Head of caudate nucleus (tissue), 42 donors: ENCODE data around the gene NOP56.

Experiments
- DNase-seq, 42 donors: peaks; one replicate each; pipeline versions ENCODE4 v3.0.0 to v3.0.0-alpha.2; 2020 to 2021; ENCODE audit warnings: mixed read lengths in 7 of 42
- intact Hi-C: fragments of 100-400 bp; cut with DNase I; formaldehyde crosslinking; loops from one replicate; pipeline ENCODE4 v1.15.0; 2022

NOP56 gene

DNA sequence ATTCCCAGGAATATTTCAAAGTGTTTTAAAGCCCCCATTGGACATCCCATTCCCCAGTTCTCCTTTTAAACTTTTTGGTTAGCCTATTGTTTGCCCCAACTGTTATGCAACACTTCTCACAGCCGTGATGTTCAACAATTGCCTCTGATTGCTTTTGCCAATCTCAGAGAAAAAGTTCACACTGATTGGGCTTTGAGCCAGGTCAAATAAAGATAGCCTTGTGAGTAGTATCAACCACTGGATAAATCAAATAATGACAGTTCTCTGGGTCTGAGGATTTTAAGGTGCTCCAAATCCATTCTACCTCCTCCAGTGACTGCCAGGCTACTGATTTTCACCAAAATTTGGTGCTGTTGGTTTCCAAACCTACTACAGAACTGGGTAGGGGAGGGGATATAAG is 19.1 kb upstream of the NOP56 start:
- no peak for DNase-seq
- intact Hi-C loops, result no loop called here

DNA sequence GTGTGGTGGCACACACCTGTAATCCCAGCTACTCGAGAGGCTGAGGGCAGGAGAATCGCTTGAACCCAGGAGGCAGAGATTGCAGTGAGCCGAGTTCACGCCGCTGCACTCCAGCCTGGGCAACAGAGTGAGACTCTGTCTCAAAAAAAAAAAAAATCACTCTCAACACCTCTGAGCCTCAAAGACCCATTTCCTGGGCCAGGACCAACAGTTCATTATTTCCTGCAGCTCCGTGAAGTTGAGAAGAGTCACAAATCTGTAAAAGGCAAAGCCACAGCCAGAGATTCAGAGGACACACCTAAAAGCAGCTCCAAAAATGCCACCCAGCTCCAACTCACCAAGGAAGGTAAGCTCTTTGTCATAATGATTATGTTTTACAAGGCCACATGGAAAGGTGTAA is 15.2 kb upstream of the NOP56 start:
- DNase-seq, result no peak
- intact Hi-C loops, result no loop called here

DNA sequence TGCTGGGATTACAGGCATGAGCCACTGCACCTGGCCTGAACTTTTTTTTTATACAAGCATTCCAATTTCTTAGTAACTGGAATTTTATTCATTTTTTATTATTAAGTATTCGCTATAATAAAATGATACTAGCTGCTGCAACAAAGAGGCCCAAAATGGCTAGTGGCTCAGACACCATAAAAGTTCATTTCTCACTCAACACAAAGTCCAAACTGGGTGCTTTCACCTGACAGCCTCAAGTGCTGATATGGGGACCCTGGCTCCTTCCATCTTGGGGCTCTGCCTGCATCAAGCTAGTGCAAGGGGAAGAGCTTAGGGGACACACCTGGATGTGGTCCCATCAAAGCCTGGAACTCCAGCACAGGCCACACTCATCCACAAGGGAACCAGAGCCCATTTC is 12.2 kb upstream of the NOP56 start:
- no peak for DNase-seq
- intact Hi-C loops, result no loop called here

DNA sequence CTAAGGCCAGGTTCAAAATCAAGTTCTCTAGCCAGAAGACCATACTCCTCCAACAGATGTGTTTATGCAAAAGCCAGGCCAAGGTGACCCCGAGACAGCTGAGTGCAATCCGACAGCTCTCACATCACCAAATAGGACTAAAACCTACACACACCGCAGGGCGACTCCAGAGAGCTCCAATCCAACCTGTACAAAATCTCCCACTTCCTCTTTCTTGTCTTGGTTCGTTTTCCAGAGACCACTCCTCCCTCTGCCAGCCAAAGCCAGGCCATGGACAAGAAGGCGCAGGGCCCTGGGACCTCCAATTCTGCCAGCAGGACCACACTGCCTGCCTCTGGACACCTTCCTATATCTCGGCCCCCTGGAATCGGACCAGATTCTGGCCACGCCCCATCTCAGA is 11.5 kb upstream of the NOP56 start:
- intact Hi-C loops, result no loop called here

DNA sequence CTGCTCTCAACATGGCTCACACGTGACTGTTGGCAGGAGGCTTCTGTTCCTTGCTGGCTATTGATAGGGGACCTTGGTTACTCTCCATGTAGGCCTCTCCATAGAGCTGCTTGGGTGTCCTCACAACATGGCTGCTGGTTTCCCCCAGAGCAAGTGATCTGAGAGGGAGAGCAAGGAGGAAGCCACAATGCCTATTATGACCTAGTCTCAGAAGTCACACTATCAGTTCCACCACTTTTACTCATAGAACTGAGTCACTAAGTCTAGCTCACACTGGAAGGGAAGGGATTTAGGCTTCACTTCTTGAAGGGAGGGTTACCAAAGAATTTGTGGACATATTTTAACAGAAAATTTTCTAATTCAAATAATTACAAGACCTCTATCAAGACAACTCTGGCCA is 8.7 kb upstream of the NOP56 start:
- DNase-seq, result no peak
- intact Hi-C loops, result no loop called here

More for the DNA sequence above, 11.5 kb upstream of the NOP56 start:
- no peak for DNase-seq

DNA sequence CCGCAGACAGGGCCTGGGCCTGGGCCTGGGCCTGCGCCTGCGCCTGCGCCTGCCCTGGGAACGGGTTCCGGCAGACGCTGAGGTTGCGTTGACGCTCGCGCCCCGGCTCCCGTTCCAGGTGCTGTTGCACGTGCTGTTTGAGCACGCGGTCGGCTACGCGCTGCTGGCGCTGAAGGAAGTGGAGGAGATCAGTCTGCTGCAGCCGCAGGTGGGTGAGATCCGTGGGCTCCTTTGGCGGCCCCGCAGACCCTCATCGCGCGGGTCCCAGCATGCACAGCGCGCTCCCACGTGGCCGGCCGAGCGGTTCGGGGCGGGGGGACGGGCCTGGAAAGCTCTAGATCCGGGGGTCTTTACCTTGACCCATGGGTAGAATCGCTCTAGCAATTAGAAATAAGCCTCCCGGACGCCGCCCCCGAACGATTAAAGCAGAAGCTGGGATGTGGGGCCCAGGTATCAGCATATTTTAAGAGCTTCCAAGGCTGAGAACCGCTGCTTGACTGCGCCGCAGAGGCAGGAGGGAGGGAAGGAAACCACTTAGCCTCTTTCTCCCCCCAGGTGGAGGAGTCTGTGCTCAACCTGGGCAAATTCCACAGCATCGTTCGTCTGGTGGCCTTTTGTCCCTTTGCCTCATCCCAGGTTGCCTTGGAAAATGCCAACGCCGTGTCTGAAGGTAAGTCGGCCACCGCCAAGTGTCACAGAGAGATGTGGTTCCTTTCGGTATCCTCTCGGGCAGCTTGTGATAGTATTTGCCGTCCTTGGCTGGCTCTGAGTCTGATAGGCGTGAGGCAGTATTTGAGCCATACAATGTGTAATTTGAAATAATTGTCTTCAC is 508 bp downstream of the NOP56 start:
- intact Hi-C loops, result loop anchor here (5.0 kb wide), 1 partner anchor 126 kb away; no protein-coding TSS in a partner anchor
- DNase-seq, result peak in 38 of 42 donors; percentile 22 to 87 (median 72)

DNA sequence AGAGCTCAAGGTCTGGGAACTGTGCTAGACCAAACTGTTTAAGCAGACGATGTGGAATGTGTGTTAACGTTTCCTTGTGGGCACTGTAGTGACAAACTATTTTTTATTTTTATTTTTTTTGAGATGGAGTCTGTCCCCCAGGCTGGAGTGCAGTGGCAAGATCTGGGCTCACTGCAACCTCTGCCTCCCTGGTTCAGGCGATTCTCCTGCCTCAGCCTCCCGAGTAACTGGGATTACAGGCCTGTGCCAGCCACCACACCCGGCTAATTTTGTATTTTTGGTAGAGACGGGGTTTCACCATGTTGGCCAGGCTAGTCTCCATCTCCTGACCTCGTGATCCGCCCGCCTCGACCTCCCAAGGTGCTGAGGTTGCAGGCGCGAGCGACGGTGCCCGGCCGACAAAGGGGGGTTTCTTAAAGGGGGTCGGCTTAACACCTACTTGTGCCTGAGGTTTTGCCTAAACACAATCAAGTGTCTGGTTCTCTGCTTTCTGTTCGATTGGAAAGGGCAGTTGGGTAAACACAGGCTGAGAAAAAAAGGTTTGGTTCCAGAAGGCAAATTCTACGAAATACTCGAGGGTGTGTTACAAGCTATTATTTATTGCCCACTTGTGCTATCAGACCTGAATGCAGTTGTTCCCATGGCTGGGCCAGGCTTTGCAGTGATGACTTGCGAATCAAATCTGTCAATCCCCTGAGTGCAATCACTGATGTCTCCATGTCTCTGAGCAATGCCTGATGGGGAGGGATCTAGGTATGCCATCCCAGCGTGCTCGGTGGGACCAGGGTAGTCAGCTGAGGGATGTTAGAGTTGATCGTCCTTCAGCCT is 1.3 kb downstream of the NOP56 start:
- intact Hi-C loops, result loop anchor here (5.0 kb wide), 1 partner anchor 126 kb away; no protein-coding TSS in a partner anchor
- no peak for DNase-seq

DNA sequence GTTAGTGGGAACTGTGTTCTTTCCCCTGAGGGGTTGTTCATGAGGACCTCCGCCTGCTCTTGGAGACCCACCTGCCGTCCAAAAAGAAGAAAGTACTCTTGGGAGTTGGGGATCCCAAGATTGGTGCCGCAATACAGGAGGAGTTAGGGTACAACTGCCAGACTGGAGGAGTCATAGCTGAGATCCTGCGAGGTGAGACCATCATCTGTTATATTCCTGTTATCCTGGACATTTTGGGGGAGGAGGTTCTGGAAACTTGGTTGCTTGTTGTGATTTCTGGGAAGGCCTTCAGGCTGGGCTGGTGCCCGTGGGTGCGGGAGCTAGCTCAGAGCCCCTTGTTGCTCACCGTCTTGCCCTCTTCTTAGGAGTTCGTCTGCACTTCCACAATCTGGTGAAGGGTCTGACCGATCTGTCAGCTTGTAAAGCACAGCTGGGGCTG is 2.0 kb downstream of the NOP56 start:
- intact Hi-C loops, result loop anchor here (5.0 kb wide), 1 partner anchor 127 kb away; no protein-coding TSS in a partner anchor

DNA sequence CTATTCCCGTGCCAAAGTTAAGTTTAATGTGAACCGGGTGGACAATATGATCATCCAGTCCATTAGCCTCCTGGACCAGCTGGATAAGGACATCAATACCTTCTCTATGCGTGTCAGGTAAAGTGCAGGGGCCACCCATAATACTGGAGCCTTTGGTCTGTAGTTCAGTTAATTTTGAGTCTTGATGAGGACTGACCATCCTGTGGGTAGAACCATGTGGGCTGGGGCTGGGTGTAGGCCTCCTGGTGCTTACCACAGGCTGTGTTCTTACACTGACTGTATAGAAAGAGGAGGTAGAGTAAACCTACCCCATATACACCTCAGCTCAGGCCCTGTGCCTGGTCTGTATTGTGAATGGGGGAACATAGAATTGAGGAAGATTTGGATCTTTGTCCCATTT is 2.4 kb downstream of the NOP56 start:
- intact Hi-C loops, result loop anchor here (5.0 kb wide), 1 partner anchor 128 kb away; no protein-coding TSS in a partner anchor
- no peak for DNase-seq

More for the DNA sequence above, 2.0 kb downstream of the NOP56 start:
- DNase-seq, result no peak

DNA sequence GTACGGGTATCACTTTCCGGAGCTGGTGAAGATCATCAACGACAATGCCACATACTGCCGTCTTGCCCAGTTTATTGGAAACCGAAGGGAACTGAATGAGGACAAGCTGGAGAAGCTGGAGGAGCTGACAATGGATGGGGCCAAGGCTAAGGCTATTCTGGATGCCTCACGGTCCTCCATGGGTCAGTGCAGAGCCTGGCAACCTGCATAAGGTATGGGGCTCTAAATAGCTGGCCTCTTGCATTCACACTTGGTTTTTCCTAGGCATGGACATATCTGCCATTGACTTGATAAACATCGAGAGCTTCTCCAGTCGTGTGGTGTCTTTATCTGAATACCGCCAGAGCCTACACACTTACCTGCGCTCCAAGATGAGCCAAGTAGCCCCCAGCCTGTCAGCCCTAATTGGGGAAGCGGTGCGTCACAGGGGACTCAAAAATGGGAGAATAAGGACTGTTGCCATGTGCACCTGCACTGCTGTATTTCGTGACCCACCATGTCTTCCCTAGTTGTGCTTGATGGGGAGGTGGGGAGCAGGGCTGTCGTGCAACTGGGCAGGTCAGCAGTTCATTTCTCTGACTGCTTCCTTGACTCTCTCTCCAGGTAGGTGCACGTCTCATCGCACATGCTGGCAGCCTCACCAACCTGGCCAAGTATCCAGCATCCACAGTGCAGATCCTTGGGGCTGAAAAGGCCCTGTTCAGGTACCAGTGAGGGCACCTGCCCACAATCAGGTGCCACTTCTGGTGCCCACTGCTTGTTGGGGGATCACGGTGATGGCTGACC is 3.1 kb downstream of the NOP56 start:
- intact Hi-C loops, result no loop called here
- no peak for DNase-seq

DNA sequence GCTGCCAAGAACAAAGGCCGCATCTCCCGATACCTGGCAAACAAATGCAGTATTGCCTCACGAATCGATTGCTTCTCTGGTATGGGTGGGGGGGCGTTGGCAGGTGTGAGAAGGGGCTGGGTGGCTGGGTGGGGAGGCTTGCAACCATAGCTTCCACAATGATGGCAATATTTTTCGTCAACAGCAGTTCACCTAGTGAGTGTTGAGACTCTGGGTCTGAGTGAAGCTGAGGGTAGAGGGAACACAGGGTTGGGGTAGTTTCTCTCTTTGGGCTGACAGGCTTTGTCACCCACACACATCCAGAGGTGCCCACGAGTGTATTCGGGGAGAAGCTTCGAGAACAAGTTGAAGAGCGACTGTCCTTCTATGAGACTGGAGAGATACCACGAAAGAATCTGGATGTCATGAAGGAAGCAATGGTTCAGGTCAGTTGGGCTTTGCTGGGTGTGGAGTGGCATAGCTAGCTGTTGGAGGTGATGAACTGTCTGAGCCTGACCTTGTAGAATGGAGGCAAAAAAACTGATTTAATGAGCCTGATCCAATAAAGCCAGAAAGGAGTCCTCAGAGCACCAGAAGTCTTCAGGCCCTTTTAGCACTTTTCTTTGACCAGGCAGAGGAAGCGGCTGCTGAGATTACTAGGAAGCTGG is 4.2 kb downstream of the NOP56 start:
- no peak for DNase-seq
- intact Hi-C loops, result no loop called here

DNA sequence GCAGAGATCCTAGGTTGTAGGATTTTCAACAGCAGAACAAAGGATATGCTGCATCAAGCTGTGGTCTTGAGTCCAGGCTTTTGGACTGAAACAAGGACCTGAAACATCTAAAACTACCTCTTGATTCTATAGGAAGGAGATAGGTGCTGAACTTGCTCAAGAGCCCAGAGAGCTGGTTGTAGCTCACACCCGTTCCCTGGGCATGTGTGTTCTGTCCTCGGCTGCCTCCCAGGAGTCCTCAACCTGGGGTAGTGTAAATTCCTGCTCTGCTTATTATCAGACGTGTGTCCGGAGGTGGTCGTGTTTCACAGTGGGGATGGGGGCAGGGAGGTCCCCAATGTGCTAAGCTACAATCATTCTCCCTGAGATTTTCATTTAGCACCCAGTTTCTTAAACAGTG is 4.8 kb downstream of the NOP56 start:
- DNase-seq, result no peak
- intact Hi-C loops, result no loop called here

DNA sequence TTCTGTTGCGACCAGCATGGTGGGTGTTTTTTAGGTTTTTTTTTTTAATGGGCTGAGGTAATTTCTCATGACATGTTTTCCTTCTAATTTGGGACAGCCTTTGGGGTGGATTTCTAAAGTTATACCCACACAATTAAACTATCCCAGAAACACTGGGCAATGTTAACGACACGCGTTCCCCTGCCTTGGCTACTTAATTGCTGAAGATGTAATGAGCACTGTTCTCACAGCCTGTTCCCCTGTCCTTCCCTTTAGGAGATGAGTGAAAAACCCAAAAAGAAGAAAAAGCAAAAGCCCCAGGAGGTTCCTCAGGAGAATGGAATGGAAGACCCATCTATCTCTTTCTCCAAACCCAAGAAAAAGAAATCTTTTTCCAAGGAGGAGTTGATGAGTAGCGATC is 5.2 kb downstream of the NOP56 start:
- no peak for DNase-seq
- intact Hi-C loops, result no loop called here

DNA sequence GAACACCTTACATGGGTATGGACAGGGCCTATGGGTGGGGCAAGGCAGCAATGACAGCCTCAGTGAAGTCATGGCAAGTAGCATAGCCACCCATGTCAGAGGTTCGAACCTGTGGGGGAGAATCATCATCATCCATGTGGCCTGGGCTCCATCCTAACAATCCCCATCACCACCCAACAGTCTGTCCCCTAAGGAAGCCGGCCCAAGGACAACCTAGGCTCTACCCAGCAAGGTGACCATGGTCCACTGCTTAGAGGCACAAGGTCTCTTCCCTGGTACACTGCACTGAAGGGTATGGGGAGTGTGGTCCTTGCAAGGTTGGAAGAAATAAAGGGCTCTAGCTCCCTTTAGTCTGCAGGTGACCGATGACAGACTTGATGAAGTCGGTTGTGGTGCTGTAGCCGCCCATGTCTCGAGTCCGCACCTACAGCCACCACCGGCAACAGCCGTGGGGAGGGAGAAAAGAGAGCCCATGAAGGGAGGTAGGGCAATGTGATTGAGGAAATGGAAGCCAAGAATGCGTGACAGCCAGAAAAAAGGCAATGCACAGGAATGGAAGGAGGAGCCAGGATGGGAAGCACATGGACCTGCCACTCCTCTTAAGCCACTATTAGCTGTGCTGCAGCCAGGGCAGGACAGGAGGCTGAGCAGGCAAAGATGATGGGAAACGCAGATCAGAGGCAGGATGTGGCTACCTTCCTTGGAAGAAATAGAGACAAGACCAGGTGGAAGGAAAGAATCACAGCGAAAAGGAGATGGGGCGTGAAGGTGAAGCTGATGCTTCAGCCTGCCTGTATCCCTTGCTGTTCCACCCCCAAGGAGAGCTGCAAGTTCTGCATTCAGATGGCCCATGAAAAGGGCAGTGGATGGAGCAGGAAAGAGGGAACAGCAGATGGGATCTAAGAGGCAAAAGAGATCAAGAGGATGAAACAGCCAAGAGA is 6.3 kb downstream of the NOP56 start:
- intact Hi-C loops, result no loop called here
- no peak for DNase-seq

DNA sequence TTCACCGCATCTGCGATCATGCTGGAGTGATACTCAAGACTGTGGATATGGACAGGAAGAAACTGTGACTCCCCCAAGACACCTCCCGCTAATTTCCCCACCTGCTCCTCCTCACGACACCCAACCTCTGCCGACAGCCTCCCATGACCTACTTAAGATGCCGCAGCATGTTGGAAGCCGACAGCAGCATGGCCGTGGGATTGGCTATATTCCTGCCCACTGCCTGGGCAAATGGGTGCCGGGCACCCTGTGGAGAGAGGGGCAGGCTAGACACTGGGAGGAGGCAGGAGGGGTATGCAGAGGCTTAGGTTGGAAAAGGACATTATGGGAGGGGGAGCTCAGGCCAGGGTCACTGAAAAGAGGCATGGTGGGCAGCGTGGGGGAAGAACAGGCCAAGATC is 7.1 kb downstream of the NOP56 start:
- peak in 1 of 42 donors; percentile 23 for DNase-seq
- intact Hi-C loops, result no loop called here

DNA sequence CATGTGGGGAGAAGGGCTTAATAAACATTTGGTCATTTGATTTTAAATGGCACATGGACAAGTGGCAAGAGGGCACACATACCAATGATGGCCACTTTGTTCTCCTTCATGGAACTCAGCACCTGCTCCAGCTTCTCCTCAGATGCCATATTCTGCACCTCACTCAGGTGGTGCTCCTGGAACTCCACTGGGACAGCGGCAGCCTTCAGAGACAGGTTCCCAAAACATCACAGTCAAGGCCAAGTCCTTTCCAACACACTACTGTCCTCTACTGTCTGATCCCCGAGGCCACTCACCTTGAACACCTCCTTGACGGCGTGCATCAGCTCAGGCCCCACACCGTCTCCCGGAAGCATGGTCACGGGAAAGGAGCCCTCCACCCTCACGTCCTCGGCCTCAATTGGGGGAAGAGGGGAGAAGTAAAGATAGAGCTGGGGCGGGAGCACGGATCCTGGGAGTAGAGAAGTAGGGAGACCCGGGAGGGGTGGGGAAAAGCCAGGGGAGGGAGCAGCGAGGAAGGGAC is 11.0 kb downstream of the NOP56 start:
- DNase-seq, result peak in 1 of 42 donors; percentile 34
- intact Hi-C loops, result no loop called here

DNA sequence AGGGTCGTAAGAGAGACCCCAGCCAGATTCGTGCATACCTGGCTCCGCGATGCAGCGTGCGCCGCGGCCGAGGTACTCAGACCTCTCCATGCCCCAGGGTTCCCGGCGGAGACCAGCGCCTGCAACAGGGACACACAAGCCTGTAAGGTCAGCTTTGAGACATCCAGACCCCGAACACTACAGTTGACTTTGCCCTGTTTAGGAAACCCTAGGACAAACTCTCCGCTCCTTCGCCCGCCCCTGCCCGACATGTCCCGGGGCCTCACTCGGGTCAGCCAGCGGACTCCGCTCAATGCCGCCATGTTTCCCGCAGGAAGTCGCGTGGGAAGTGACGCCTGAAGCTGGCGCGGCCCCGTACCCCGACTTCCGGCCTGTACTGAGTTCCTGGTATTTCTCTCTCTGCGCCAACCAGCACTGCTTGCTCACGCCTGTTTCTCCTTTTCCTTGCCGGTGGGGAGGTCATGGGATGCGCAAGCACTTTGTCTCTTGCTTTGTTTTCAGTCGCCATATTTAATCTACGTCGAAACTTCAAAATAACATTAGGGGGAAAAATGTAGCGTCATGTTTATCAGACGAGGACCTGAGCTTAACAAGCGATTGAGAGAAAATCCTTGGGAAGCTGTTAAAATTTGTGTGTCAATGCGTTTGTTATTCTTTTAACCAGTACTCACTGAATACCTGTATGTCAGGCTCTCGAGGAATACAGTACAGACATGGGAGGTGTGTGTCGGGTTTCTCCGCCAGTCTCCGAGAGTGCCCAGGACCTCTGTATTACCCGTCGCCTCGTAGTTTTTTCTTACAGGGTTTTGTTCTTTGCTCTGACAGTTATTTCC is 11.7 kb downstream of the NOP56 start, which contains the start of gene IDH3B:
Gene IDH3B, minus strand, starts transcription at position 330 of the 833 bp plus-strand sequence. Its CDS starts 28 bp downstream, at position 302.
- intact Hi-C loops, result no loop called here
- DNase-seq, result peak; percentile 91 to 99 (median 96)
